VCaP (cell line): ENCODE data around the gene THEMIS.
"Not testable (repeated sequence)": the region's sequence is repeated elsewhere in the genome, so short reads cannot be mapped to it uniquely, and the experiment has no call there.

Experiments used
- H3K27ac ChIP-seq: fragments of 450-650 bp; 2 replicates; pipeline ENCODE4 v1.5.1; 2017
- TF ChIP-seq, protein P1 (sequence below): fragments of 450-650 bp; conservative IDR thresholded peaks from 2 replicates; pipeline ENCODE4 v1.5.1; 2017; ENCODE audit warnings: mild to moderate bottlenecking, moderate library complexity

The THEMIS gene

DNA sequence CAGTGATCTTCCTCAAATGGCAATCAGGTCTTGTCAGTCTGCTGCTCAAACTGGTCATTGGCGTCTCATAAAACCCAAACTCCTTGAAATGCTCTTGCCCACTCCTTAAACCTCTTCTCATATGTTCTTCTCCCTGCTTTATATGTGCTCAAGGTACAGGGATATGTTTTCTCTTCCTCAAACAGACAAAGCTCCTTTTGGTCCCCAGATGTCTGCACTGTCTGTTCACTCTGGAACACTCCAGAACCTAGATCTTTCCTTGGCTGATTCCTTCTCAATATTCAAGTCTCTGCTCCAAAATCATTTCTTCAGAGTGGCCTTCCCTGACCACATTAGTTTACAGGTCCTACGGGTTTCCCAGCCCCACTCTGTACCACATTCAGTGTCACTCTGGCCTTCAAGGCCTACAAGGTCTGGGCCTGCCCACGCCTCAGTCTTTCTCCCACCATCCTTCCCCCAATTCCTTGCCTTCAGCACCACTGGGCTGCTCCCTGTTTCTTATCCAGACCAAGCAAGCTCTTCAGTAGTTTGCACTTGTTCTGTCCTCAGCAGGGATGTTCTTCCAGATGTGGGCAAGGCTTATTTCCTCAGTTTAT, 9.0 kb downstream of the THEMIS start:
- TF ChIP-seq, protein P1, sequence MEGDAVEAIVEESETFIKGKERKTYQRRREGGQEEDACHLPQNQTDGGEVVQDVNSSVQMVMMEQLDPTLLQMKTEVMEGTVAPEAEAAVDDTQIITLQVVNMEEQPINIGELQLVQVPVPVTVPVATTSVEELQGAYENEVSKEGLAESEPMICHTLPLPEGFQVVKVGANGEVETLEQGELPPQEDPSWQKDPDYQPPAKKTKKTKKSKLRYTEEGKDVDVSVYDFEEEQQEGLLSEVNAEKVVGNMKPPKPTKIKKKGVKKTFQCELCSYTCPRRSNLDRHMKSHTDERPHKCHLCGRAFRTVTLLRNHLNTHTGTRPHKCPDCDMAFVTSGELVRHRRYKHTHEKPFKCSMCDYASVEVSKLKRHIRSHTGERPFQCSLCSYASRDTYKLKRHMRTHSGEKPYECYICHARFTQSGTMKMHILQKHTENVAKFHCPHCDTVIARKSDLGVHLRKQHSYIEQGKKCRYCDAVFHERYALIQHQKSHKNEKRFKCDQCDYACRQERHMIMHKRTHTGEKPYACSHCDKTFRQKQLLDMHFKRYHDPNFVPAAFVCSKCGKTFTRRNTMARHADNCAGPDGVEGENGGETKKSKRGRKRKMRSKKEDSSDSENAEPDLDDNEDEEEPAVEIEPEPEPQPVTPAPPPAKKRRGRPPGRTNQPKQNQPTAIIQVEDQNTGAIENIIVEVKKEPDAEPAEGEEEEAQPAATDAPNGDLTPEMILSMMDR: no peak
- no peak overlapping the region for H3K27ac ChIP-seq

DNA sequence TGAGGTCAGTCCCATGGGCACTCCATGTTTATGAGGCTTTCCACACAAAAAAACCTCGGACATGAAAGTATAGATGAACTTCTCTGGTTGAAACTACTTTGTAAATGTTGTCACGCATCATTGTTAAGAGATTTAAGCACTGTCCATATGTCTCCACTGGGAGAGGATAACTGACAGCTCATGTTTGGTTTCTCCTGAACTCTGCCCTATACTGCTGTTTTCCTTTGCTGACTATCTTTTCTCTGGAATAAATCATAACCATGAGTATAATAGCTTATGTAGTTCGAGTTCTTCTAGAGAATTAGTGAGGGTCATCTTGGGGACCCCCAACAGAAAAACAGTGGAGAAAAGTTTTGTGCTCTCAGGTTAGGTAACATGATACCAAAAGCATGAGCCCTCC, 14.3 kb downstream of the THEMIS start:
- TF ChIP-seq, protein P1: no peak
- no peak overlapping the region for H3K27ac ChIP-seq

DNA sequence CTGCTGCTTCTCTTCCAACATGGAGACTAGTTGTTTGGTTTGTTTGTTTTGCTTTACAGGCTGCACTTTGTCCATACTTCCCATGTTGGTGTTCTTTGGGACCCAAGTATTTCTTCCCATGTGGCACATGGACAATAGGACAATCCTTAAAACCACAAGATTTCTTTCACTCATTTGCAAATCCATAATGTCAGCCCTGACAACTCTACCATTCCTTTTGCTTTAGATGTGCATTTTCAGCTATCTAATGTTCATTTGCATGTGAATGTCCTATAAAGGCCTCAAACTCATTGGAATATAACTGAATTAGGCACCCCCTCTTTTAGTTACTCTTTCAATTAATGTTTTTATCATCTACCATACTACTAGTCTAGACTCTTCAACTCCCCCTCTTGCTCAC, 16.7 kb downstream of the THEMIS start:
- TF ChIP-seq, protein P1: no peak
- H3K27ac ChIP-seq: no peak overlapping the region

DNA sequence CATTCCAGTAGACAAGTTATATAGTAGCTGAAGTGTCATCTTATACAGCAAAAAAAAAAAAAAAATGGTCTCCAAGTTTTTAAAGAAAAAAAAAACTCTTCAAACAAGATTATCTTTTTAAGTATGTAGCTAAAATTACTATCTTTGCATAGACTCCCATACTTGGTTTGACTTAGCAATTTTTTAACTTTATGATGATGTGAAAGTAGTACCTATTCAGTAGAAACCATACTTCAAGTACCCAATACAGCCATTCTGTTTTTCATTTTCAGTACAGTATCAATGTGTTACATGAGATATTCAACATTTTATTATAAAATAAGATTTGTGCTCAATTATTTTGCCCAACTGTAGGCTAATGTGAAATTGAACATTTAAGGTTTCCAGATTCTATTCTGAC, 18.9 kb downstream of the THEMIS start:
- H3K27ac ChIP-seq: not testable (repeated sequence)

DNA sequence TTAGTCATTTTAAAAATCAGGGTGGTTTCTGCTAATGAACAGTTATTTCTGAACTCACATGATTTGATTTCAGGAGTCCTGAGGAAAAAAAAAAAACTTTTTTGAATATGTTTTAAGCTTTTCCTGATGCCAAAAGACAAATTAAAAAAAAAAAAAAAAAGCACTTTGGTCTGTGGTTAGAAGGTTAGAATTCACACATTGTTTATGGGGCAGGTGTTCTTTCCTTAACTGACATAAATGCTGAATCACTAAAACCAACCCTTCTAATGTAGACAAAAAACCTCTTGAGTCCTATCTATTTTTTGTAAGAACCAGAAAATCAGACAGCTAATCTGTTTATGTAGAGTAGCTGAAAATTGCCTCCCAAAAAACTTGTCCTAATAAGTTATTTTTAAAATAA, 20.4 kb downstream of the THEMIS start:
- no peak overlapping the region for H3K27ac ChIP-seq
- TF ChIP-seq, protein P1: no peak

DNA sequence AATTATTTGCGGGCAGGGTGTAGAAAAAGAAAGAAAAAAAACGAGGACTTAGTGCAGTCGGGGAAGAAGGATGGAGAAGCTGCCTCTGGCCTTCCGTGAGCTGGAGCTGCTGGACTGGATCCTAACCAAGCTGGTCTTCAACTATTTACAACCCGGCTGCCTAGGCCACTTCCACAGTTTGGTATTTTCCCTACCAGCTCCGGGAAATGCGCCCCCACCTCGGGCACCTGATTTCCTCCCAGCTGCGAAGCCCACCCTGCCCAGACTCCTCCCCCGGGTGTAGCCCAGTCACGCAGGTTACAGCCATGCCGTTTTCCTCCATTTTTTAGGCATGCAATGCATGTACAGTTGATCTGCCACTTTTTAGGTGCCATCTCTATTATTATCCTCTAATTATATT, 21.2 kb downstream of the THEMIS start:
- H3K27ac ChIP-seq: no peak overlapping the region
- TF ChIP-seq, protein P1: no peak

DNA sequence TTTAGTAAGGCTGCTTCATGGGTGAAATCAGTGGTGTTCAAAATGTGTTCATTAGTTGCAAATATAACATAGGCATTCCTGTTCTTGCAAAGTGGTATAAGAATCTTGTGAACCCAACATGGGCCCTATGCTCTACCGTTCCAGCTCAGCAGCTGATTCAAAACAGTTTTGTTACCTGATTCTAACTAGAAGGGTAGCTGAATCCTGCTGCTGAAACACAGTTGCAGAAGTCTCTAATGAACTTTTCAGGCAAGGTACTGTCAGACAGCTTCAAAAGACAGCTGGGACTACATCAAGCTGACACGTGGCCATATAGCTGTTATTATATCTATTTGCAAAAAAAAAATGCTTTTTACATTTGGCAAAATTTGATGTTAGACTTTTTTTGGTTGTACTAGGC, 22.7 kb downstream of the THEMIS start:
- H3K27ac ChIP-seq: no peak overlapping the region
- TF ChIP-seq, protein P1: no peak

DNA sequence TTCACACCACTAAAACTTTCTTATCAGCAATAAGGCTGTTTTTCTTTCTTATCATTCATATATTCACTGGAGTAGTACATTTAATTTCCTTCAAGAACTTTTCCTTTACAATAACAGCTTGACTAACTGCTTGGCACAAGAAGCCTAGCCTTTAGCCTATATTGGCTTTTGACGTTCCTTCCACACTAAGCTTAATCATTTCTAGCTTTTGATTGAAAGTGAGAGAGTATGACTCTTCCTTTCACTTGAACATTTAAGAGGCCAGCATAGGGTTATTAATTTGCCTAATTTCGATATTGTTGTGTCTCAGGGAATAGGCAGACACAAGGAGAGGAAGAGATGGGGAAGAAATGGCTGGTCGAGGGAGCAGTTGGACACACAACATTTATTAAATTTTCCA, 23.6 kb downstream of the THEMIS start:
- TF ChIP-seq, protein P1: no peak
- H3K27ac ChIP-seq: no peak overlapping the region
